ENCODE data around the gene GLOD5. TPM values are rescaled to one million over a fixed set of nuclear protein-coding genes. Genes with fewer than 3 reads are reported as not detected.

GLOD5 gene
- not detected in 5 replicates for total RNA-seq (2022; extraction: Qiagen RNA extraction)

GRCh38 chrX:48761674-48762471, at the start of gene GLOD5:
Gene GLOD5, plus strand, starts transcription at chrX:48761747. Its CDS starts 44 bp downstream, at chrX:48761791.

GRCh38 chrX:48786341-48786800, 24.8 kb downstream of the GLOD5 start, which contains the start of gene GATA1:
Gene GATA1, plus strand, starts transcription at chrX:48786590. Its CDS starts 4,520 bp downstream, at chrX:48791110.

GRCh38 chrX:48801280-48802088, 39.9 kb downstream of the GLOD5 start, which contains the start of gene HDAC6:
Gene HDAC6, plus strand, starts transcription at chrX:48802067. Its CDS starts 626 bp downstream, at chrX:48802693.

Other genes starting within 250 kb of the GLOD5 start
- gene EBP, start 239.9 kb upstream of the GLOD5 start, total RNA-seq (2022; extraction: Qiagen RNA extraction), result 124 to 155 TPM (median 146 TPM) in 5 replicates
- 11.1 to 14.9 TPM (median 12.5 TPM) in 5 replicates for gene TBC1D25, start 222.0 kb upstream of the GLOD5 start, total RNA-seq (2022; extraction: Qiagen RNA extraction)
- gene RBM3, start 187.3 kb upstream of the GLOD5 start, total RNA-seq (2022; extraction: Qiagen RNA extraction), result 341 to 540 TPM (median 379 TPM) in 5 replicates
- gene WDR13, start 164.3 kb upstream of the GLOD5 start, total RNA-seq (2022; extraction: Qiagen RNA extraction), result 61.4 to 93.6 TPM (median 82.8 TPM) in 5 replicates
- gene WAS, start 77.9 kb upstream of the GLOD5 start, total RNA-seq (2022; extraction: Qiagen RNA extraction), result 0.20 to 0.65 TPM (median 0.41 TPM) in 5 replicates
- 20.1 to 23.6 TPM (median 22.6 TPM) in 5 replicates for gene SUV39H1, start 65.0 kb upstream of the GLOD5 start, total RNA-seq (2022; extraction: Qiagen RNA extraction)
- gene GATA1, start 24.8 kb downstream of the GLOD5 start, total RNA-seq (2022; extraction: Qiagen RNA extraction), result not detected in 5 replicates
- gene HDAC6, start 40.3 kb downstream of the GLOD5 start, total RNA-seq (2022; extraction: Qiagen RNA extraction), result 25.3 to 31.5 TPM (median 27.3 TPM) in 5 replicates
- gene ERAS, start 64.8 kb downstream of the GLOD5 start, total RNA-seq (2022; extraction: Qiagen RNA extraction), result not detected in 5 replicates
- 19.4 to 53.5 TPM (median 48.4 TPM) in 5 replicates for gene PCSK1N, start 73.9 kb downstream of the GLOD5 start, total RNA-seq (2022; extraction: Qiagen RNA extraction)
- 82.0 to 110 TPM (median 102 TPM) in 5 replicates for gene TIMM17B, start 136.0 kb downstream of the GLOD5 start, total RNA-seq (2022; extraction: Qiagen RNA extraction)
- 89.7 to 105 TPM (median 93.2 TPM) in 5 replicates for gene PQBP1, start 136.2 kb downstream of the GLOD5 start, total RNA-seq (2022; extraction: Qiagen RNA extraction)
- 47.9 to 65.4 TPM (median 62.5 TPM) in 5 replicates for gene SLC35A2, start 149.9 kb downstream of the GLOD5 start, total RNA-seq (2022; extraction: Qiagen RNA extraction)
- 8.5 to 9.6 TPM (median 9.3 TPM) in 5 replicates for gene PIM2, start 157.3 kb downstream of the GLOD5 start, total RNA-seq (2022; extraction: Qiagen RNA extraction)
- gene OTUD5, start 195.9 kb downstream of the GLOD5 start, total RNA-seq (2022; extraction: Qiagen RNA extraction), result 60.5 to 66.4 TPM (median 64.7 TPM) in 5 replicates
- 0.80 to 1.4 TPM (median 0.96 TPM) in 5 replicates for gene KCND1, start 210.1 kb downstream of the GLOD5 start, total RNA-seq (2022; extraction: Qiagen RNA extraction)
- 17.3 to 20.9 TPM (median 19.0 TPM) in 5 replicates for gene GRIPAP1, start 240.5 kb downstream of the GLOD5 start, total RNA-seq (2022; extraction: Qiagen RNA extraction)

All from A549 treated with Mapracorat at 1 μM for 4 hours (cell line).